GM21737 (cell line): ENCODE measurements around the gene WNT5A.

ENCODE experiments used
- ATAC-seq: cut with Tn5 transposase; IDR thresholded peaks from one replicate; pipeline ENCODE4 v1.9.1; 2021; ENCODE audit warnings: mild to moderate bottlenecking, moderate library complexity; ENCODE audit not compliant: unreplicated experiment

Gene WNT5A

DNA sequence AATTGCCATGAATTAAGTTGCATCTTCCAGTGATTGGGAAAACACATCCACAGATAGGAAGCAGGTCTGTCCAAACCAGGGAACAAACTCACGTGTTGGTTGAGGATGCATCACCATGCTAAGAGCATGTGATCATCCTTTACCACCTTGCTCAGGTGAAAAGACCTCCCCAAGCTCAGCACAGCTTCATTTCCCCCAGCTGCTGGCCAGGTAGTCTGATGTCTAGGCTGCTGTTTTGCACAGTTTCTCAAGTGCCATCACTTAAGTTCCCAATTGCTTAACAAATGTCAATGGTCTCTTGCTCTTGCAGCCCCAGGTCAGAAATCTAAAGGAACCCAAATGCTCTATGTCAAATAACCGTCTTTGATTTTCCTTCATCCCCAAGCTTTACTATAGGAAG lies 34.2 kb downstream of the WNT5A start:
- no peak for ATAC-seq

- ATAC-seq: no peak
These were observed 37.6 kb downstream of the WNT5A start for GRCh38 chr3:55449527-55449926.

DNA sequence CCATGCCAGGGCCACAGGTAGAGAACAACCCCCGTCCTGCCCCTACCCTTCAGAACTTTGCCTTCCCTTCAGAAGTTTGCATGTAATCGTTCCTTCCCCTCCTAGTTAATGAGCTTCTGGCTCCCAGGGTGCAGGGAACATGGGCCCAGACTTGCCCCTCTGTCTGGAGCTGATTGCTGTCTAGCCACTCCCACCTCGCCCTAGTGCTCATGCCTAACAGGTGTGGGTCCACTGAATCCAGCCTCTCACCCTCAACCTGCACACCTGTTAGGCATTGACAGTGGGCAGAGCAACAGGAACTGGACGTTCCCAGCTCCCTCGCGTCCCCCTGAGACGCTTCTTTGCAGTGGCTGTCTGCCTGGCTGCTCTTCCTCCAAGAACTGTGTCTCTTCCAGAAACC lies 40.3 kb downstream of the WNT5A start:
- no peak for ATAC-seq

GRCh38 chr3:55445551-55445950 lies 41.6 kb downstream of the WNT5A start:
- no peak for ATAC-seq

- no peak for ATAC-seq
These were observed 43.8 kb downstream of the WNT5A start for GRCh38 chr3:55443346-55443745.

- ATAC-seq: no peak
These were observed 44.2 kb downstream of the WNT5A start for GRCh38 chr3:55442861-55443260.

DNA sequence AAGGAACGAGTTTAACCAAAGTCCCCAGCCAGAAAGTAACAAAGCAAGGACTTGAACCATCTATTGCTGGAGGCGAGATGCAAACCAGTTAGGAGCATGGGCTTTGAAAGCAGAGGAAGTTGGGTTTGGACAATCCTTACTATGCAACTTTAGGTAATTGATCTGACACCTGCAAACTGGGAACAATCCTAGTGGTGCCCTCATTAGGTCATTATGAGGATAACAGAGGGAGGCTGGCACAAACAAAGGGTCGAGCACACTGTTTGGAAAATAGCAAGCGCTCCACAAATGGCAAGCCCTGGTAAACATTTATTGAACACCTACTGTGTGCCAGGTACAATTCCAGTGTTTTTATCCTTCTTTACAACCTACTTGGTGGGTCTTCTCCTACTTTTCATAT lies 45.6 kb downstream of the WNT5A start:
- ATAC-seq: no peak

GRCh38 chr3:55440104-55440708 lies 46.9 kb downstream of the WNT5A start:
- ATAC-seq: no peak

- no peak for ATAC-seq
These were observed 47.4 kb downstream of the WNT5A start for GRCh38 chr3:55439657-55440056.

DNA sequence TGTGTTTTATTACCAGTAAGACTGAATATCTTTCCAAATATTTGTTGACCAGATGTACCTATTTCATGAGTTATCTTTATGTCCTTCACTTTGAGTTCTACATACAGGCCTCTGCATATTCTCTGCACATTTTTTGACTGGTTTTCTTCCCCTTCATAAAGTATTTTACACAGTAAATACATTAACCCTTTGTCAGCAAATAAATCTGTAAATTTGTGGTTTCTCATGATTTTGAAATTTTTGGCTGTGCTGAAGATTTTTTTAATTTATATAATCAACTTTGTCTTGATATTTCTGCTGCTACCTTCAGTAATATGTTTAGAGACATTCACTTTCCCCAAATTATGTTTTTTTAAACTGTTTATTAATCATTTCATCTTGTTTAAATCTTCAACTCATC lies 50.5 kb downstream of the WNT5A start:
- ATAC-seq: no peak

DNA sequence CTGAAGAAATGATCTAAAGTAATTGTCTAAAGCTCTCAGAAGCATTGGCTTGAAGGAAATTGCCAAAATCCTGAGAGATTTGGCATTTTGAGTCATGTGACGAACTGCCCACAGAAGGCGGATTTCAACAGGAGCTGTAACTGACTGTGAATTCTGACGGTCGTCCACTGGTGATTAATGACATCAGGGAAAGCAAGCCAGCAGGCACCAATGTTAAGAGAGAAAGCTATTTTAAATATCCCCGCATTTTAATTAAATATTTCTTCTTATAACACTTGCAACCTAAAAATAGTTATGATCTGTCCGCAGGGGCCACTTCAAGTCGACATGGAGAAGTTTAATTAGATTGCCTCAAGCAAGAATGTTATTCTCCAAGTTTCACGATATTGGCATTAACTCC lies 51.6 kb downstream of the WNT5A start:
- no peak for ATAC-seq

- no peak for ATAC-seq
These were observed 52.3 kb downstream of the WNT5A start for GRCh38 chr3:55434789-55435188.

GRCh38 chr3:55431041-55431440 lies 56.1 kb downstream of the WNT5A start:
- ATAC-seq: no peak

GRCh38 chr3:55427739-55428138 lies 59.4 kb downstream of the WNT5A start:
- no peak for ATAC-seq

GRCh38 chr3:55426486-55426885 lies 60.6 kb downstream of the WNT5A start:
- no peak for ATAC-seq

DNA sequence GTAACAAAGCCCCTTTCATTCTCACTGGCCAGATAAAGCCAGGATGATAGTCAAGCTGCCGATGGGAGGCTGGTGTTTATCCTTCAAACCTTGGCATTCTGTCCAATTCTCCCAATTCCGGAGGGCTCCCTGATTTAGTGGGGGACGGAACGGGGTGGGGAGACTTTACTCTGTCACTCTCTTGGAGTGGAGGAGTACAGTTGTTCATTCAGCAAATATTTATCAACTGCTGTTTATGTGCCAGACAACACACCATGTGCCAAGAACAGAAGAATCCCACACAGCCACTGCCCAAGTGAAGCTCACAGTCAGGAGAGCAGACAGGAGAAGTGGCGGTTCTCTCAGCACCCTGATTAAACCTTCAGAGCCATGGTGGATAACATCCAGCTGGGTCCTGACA lies 63.3 kb downstream of the WNT5A start:
- ATAC-seq: no peak

DNA sequence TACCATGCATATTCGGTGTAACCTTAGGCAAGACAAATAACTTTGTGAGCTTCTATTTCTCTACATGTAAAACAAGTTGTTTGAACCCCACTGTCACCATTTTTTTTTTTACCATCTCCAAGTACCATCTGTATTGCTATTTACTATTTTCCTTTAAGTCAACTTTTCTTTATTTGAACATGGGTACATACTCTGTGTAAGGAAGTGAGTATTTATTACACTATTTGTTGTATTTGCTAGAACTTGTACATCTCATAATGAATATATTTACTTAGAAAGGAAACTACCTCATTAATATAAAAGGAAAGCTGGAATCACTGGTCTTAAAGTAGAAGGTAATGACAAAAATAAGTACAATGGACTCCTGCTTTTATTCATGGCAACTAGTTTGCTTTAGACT lies 69.9 kb downstream of the WNT5A start:
- ATAC-seq: no peak

GRCh38 chr3:55416331-55416821 lies 70.7 kb downstream of the WNT5A start:
- no peak for ATAC-seq
